ENCODE results near the gene TMEM163. TPM values are rescaled to one million over a fixed set of nuclear protein-coding genes. Genes with fewer than 3 reads are reported as not detected.

Gene TMEM163
- total and polyA plus RNA-seq, 8 donors, result 3.9 to 48.4 (median 14.0) TPM

DNA sequence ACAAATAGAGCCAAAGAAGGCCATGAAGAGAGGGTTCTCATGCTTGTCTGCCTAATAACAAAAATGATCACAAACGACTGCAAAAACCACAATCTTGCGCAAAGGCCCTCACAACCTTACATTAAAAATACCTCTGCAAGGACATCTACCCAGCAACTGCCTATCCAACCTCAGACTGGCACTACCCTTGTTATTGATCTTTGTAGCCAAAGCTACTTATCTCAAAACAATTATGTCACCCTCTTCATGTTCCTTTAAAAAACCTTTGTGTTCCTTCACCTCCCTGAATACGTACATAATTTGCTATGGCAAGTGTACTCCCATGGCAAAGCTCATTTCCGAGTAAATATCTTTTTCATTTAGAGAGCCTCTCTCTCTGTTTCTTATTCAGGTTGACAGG, 44.1 kb downstream of the TMEM163 start:
- no peak overlapping the region for H3K4me3 ChIP-seq
- peaks cover 0 to 7% of the 10 kb centered on the region in 2 donors for H3K4me1 ChIP-seq
- H3K9me3 ChIP-seq, result no peaks in the 10 kb centered on the region
- H3K27ac ChIP-seq, result no peak overlapping the region
- TF ChIP-seq, protein P1, sequence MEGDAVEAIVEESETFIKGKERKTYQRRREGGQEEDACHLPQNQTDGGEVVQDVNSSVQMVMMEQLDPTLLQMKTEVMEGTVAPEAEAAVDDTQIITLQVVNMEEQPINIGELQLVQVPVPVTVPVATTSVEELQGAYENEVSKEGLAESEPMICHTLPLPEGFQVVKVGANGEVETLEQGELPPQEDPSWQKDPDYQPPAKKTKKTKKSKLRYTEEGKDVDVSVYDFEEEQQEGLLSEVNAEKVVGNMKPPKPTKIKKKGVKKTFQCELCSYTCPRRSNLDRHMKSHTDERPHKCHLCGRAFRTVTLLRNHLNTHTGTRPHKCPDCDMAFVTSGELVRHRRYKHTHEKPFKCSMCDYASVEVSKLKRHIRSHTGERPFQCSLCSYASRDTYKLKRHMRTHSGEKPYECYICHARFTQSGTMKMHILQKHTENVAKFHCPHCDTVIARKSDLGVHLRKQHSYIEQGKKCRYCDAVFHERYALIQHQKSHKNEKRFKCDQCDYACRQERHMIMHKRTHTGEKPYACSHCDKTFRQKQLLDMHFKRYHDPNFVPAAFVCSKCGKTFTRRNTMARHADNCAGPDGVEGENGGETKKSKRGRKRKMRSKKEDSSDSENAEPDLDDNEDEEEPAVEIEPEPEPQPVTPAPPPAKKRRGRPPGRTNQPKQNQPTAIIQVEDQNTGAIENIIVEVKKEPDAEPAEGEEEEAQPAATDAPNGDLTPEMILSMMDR (IDR thresholded peaks at IDR 0.05), result no peak
- no peaks in the 10 kb centered on the region for H3K36me3 ChIP-seq
- ATAC-seq (peak; percentile 9), DNase-seq (no peak)
- H3K27me3 ChIP-seq, result no peaks in the 10 kb centered on the region
- intact Hi-C loops (cut with DNase I), result no loop called here

DNA sequence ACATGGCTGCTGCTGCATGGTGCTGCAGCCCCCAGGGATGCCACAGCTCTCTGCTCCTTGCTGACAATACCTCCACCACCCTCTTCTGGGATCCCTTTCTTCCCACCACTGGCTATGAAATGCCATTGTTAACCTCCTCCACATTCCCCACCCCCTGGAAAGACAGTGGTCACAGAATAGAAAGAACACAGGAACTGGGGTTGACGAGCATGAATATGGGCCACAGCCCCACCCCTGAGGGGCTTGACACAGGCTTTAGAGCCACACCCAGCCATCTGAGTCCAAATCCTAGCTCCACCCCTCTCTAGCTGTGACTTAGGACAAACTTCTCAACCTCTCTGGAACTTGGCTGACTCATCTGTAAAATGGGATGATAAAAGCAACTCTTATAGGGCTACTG, 47.3 kb downstream of the TMEM163 start:
- Histone ChIP-seq H3K36me3 (no peaks in the 10 kb centered on the region), H3K4me3 (no peak overlapping the region), H3K4me1 (peaks cover 0 to 6% of the 10 kb centered on the region in 2 donors), H3K27me3 (no peaks in the 10 kb centered on the region), H3K27ac (peak overlapping the region; percentile 62 to 74), H3K9me3 (no peaks in the 10 kb centered on the region)
- TF ChIP-seq, protein P1 (IDR thresholded peaks at IDR 0.05), result no peak
- ATAC-seq, result peak; percentile 6
- intact Hi-C loops (cut with DNase I), result no loop called here
- DNase-seq, result no peak

DNA sequence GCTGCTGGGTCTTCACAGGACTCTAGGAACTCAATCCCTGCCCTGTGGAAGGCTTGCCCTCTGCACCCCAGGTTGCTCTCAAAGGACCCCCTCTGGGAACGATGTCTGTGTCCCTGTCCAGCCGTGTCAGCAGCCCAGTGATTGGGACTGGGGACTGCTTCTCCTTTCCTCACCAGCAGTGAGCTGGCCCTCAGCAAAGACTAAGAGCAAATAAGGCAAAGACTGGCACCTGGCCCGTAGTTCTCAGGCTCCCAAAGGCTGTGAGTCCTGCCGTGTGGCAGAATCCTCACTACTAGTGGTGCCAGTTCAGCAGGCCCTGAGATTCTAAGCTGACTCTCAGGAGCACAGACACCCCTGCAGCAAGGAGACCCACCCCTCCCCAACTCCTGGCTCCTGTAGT, 47.8 kb downstream of the TMEM163 start:
- Histone ChIP-seq H3K27ac (peak overlapping the region; percentile 62 to 74), H3K36me3 (no peaks in the 10 kb centered on the region), H3K9me3 (no peaks in the 10 kb centered on the region), H3K4me3 (no peak overlapping the region), H3K4me1 (peaks cover 0 to 10% of the 10 kb centered on the region in 2 donors), H3K27me3 (no peaks in the 10 kb centered on the region)
- TF ChIP-seq, protein P1 (IDR thresholded peaks at IDR 0.05), result no peak
- DNase-seq (peak in 2 of 4 donors; percentile 56 to 72), ATAC-seq (peak; percentile 69)
- intact Hi-C loops (cut with DNase I), result no loop called here

DNA sequence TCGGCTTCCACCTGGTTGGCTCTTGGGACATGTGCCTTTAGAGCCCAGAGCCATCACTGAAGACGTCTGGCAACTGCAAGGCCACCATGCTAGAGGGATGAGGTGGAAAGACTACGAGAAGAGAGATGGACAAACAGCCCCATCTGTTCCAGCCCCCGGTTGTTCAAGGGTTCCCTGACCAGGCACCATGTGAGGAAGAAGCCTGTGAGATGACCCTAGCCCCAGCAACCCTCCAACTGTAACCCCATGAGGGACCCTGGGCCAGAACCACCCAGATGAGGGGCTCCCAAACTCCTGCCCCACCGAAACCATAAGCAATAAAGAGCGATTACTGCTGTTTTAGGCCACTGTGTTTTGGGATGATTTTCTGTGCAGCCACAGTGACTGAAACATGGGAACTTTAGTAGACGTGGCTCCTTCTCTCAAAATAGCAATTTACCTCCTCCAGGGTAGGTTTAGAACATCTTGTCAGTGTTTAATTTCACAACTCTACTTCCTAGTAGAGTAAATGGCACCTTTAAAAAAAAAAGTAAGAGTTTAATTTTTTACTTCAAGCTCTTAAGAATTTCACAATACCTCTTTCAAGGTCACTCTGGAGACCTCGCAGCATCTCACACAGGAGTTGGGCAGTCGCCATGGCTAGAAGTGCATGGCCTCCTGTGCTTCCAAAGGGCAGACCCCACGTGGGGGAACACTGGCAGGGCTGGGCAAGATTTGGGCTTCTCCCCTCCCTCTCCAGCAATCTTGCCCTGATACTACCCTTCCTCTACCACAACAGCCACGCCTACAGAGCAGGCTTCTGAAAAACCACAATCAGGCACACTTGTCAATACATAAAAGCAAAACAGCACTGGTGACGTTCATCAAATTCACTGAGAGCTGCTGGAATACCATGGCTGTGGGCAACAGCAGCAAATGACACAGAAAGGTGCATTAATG, 48.8 kb downstream of the TMEM163 start:
- Histone ChIP-seq H3K4me3 (no peak overlapping the region), H3K9me3 (no peaks in the 10 kb centered on the region), H3K36me3 (no peaks in the 10 kb centered on the region), H3K4me1 (peaks cover 0 to 10% of the 10 kb centered on the region in 2 donors), H3K27me3 (no peaks in the 10 kb centered on the region), H3K27ac (peak overlapping the region; percentile 62 to 74)
- DNase-seq, result peak in 3 of 4 donors; percentile 19 to 84 (median 55)
- ATAC-seq, result peak; percentile 54
- TF ChIP-seq, protein P1 (IDR thresholded peaks at IDR 0.05), result no peak
- intact Hi-C loops (cut with DNase I), result no loop called here

DNA sequence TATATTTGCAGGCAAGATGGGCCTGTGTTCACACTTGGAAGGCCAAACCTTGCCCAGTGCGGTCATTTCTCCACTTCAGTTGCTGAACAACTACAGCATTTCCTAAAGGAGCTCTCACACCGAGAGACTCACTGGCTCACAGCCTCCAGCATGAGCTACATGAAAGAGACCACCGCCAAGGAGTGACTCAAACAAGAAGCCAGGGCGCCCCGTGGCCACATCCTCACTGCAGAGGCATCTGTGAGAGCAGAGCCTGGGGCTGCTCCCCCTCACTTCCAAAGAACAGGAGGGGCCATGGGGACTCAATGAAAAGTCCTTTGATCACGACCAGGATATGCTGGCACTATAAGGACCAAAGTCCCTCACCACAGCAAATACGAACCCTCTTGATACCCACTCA, 50.0 kb downstream of the TMEM163 start:
- peak in 3 of 4 donors; percentile 61 to 78 (median 69) for DNase-seq
- H3K27ac ChIP-seq, result peak overlapping the region; percentile 62 to 74
- intact Hi-C loops (cut with DNase I), result no loop called here
- H3K4me1 ChIP-seq, result peaks cover 0 to 10% of the 10 kb centered on the region in 2 donors
- TF ChIP-seq, protein P1 (IDR thresholded peaks at IDR 0.05), result no peak
- H3K27me3 ChIP-seq, result no peaks in the 10 kb centered on the region
- H3K4me3 ChIP-seq, result no peak overlapping the region
- no peaks in the 10 kb centered on the region for H3K9me3 ChIP-seq
- H3K36me3 ChIP-seq, result no peaks in the 10 kb centered on the region
- peak; percentile 28 for ATAC-seq

Data from left lung (tissue), 10 donors.